T follicular helper cell (primary cell): Measurements from ENCODE around the gene SSUH2.

Experiments
- DNase-seq: peaks from one replicate; pipeline ENCODE4 v3.0.0-alpha.2; 2020; ENCODE audit warnings: low read depth

SSUH2 gene

GRCh38 chr3:8610951-8611350 lies 33.6 kb downstream of the SSUH2 start:
- DNase-seq: no peak

- DNase-seq: no peak
Observed at GRCh38 chr3:8608791-8609467, 35.7 kb downstream of the SSUH2 start.

GRCh38 chr3:8608041-8608790 lies 36.4 kb downstream of the SSUH2 start:
- DNase-seq: no peak

GRCh38 chr3:8607234-8608040 lies 37.2 kb downstream of the SSUH2 start:
- DNase-seq: no peak

GRCh38 chr3:8606701-8607231 lies 37.8 kb downstream of the SSUH2 start:
- no peak for DNase-seq

- no peak for DNase-seq
Observed at GRCh38 chr3:8604988-8605387, 39.6 kb downstream of the SSUH2 start.

GRCh38 chr3:8604006-8604405 lies 40.6 kb downstream of the SSUH2 start:
- DNase-seq: no peak

GRCh38 chr3:8603115-8603710 lies 41.4 kb downstream of the SSUH2 start:
- no peak for DNase-seq

- no peak for DNase-seq
Observed at GRCh38 chr3:8600457-8600856, 44.1 kb downstream of the SSUH2 start.

GRCh38 chr3:8599146-8599545 lies 45.5 kb downstream of the SSUH2 start:
- no peak for DNase-seq

GRCh38 chr3:8597219-8597853 lies 47.3 kb downstream of the SSUH2 start:
- no peak for DNase-seq

- DNase-seq: no peak
Observed at GRCh38 chr3:8596321-8597218, 48.0 kb downstream of the SSUH2 start.

GRCh38 chr3:8595695-8596115 lies 48.9 kb downstream of the SSUH2 start:
- no peak for DNase-seq

- no peak for DNase-seq
Observed at GRCh38 chr3:8595252-8595651, 49.3 kb downstream of the SSUH2 start.

- DNase-seq: no peak
Observed at GRCh38 chr3:8593021-8593827, 51.4 kb downstream of the SSUH2 start.

- no peak for DNase-seq
Observed at GRCh38 chr3:8589880-8590556, 54.6 kb downstream of the SSUH2 start.

GRCh38 chr3:8584661-8585060 lies 59.9 kb downstream of the SSUH2 start:
- DNase-seq: no peak

GRCh38 chr3:8581806-8582445 lies 62.7 kb downstream of the SSUH2 start:
- DNase-seq: no peak

GRCh38 chr3:8581373-8581772 lies 63.2 kb downstream of the SSUH2 start:
- no peak for DNase-seq
